ENCODE measurements around the gene ROM1.

DNA sequence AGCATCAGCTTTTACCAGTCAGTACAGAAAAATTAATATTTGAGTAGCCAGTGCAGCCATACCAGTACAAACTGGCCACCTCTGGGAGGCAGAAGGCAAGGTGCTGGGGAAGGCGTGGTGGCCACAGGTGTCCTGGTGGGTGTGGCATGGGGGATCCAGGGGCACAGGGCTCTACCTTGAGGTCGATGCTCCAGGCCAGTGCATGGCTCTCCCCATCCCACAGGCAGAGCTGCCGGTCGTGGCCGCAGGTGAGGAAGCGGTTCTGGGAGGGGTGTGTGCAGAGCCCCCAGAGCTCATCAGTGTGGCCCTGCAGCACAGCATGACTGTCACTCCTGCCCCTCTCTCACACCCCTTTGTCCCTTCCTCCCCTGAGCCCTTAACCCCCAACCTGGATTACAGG lies 7.6 kb upstream of the ROM1 start:
- TF ChIP-seq, protein P1, sequence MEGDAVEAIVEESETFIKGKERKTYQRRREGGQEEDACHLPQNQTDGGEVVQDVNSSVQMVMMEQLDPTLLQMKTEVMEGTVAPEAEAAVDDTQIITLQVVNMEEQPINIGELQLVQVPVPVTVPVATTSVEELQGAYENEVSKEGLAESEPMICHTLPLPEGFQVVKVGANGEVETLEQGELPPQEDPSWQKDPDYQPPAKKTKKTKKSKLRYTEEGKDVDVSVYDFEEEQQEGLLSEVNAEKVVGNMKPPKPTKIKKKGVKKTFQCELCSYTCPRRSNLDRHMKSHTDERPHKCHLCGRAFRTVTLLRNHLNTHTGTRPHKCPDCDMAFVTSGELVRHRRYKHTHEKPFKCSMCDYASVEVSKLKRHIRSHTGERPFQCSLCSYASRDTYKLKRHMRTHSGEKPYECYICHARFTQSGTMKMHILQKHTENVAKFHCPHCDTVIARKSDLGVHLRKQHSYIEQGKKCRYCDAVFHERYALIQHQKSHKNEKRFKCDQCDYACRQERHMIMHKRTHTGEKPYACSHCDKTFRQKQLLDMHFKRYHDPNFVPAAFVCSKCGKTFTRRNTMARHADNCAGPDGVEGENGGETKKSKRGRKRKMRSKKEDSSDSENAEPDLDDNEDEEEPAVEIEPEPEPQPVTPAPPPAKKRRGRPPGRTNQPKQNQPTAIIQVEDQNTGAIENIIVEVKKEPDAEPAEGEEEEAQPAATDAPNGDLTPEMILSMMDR (IDR thresholded peaks at IDR 0.05): no peak
- no peak for TF ChIP-seq HOXB13 (CRISPR knock-in tag; IDR thresholded peaks at IDR 0.05; ENCODE audit: low read depth)
- no peak for TF ChIP-seq POLR2A (IDR thresholded peaks at IDR 0.05; ENCODE audit: low read length)
- TF ChIP-seq, protein P2, sequence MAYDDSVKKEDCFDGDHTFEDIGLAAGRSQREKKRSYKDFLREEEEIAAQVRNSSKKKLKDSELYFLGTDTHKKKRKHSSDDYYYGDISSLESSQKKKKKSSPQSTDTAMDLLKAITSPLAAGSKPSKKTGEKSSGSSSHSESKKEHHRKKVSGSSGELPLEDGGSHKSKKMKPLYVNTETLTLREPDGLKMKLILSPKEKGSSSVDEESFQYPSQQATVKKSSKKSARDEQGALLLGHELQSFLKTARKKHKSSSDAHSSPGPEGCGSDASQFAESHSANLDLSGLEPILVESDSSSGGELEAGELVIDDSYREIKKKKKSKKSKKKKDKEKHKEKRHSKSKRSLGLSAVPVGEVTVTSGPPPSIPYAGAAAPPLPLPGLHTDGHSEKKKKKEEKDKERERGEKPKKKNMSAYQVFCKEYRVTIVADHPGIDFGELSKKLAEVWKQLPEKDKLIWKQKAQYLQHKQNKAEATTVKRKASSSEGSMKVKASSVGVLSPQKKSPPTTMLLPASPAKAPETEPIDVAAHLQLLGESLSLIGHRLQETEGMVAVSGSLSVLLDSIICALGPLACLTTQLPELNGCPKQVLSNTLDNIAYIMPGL (CRISPR knock-in tag; IDR thresholded peaks at IDR 0.05; ENCODE audit: borderline replicate concordance): no peak
- TF ChIP-seq CHD2 (IDR thresholded peaks at IDR 0.05; ENCODE audit: low read length, partially characterized antibody): no peak
- no peak for TF ChIP-seq CBX2 (IDR thresholded peaks at IDR 0.05; ENCODE audit: borderline replicate concordance, low read depth)
- TF ChIP-seq CEBPB (IDR thresholded peaks at IDR 0.05): no peak
- TF ChIP-seq TP53 (CRISPR knock-in tag; IDR thresholded peaks at IDR 0.05): no peak
